K562 (cell line): ENCODE data around the gene ANO3. TPM values are rescaled to one million over a fixed set of nuclear protein-coding genes. Genes with fewer than 3 reads are reported as not detected.

Experiments
- ATAC-seq: fragments of 200-7000 bp; cut with Tn5 transposase; 3 replicates; pipeline ENCODE4 v1.9.1; 2020; ENCODE audit warnings: moderate library complexity
- BruUV-seq: library from RNA; stranded (reverse); fragments of 400-500 nt; replicated peaks from 2 replicates; lab custom pipeline; 2021; lab: Mats Ljungman, UMichigan
- CTCF ChIA-PET: fragments of 300-600 bp; formaldehyde crosslinking; extraction: SDS; loops from one replicate; lab custom pipeline; 2021; ENCODE audit warnings: low intra/inter-chr PET ratio; lab: Yijun Ruan, JAX
- POLR2A ChIA-PET: fragments of 300-600, 350-650 bp; sonication (Branson Sonifier 250); formaldehyde crosslinking; extraction: SDS; loops from one replicate; lab custom pipeline; 2021; ENCODE audit warnings: antibody characterized with exemption, inconsistent platforms; lab: Yijun Ruan, JAX
- DNase-seq, 4 experiments: peaks; one replicate each; pipeline versions ENCODE4 v3.0.0 to v3.0.0-alpha.2; 2011 to 2018; ENCODE audit warnings: low spot score in 3 of 4, mixed read lengths in 3 of 4; ENCODE audit errors: extremely low read depth in 1 of 4
- FAIRE-seq: peaks from 2 replicates; lab custom pipeline; 2011; peaks lifted over from hg19 to GRCh38; lab: Jason Lieb, UNC
- H2AFZ ChIP-seq: 2 replicates; pipeline ENCODE4 v1.6.0; 2011; ENCODE audit warnings: low read depth, low read length, control low read depth, inconsistent platforms
- H3K27ac ChIP-seq: fragments of 200-600 bp; 3 replicates; pipeline ENCODE4 v1.8.0; 2011; ENCODE audit warnings: low read depth, mild to moderate bottlenecking, control low read depth, inconsistent platforms, low read length, moderate library complexity, mixed read lengths; ENCODE audit errors: extremely low read depth
- H3K27me3 ChIP-seq, 2 experiments: fragments of 300-600 bp in 1 of 2; 2 replicates in 1 of 2; 3 replicates in 1 of 2; pipeline versions ENCODE4 v1.6.0 to v1.8.0; 2011; ENCODE audit warnings: inconsistent platforms in 2 of 2, low read length in 2 of 2, mild to moderate bottlenecking in 1 of 2, mixed read lengths in 1 of 2, moderate library complexity in 1 of 2; ENCODE audit not compliant: control insufficient read depth in 2 of 2, insufficient read depth in 2 of 2
- H3K36me3 ChIP-seq: fragments of 300-600 bp; 3 replicates; pipeline ENCODE4 v1.8.0; 2011; ENCODE audit warnings: mild to moderate bottlenecking, low read length, inconsistent platforms; ENCODE audit not compliant: control insufficient read depth, insufficient read depth
- H3K4me1 ChIP-seq, 2 experiments: fragments of 200-600 bp in 1 of 2; replicated peaks in 1 of 2; 2 replicates in 1 of 2; 3 replicates in 1 of 2; pipeline versions ENCODE4 v1.5.1 to v1.8.0; 2011; ENCODE audit warnings: inconsistent platforms in 2 of 2, low read length in 2 of 2, mild to moderate bottlenecking in 1 of 2, mixed read lengths in 1 of 2, moderate library complexity in 1 of 2; ENCODE audit not compliant: control insufficient read depth in 2 of 2, insufficient read depth in 2 of 2
- H3K4me2 ChIP-seq: 2 replicates; pipeline ENCODE4 v1.6.1; 2011; ENCODE audit warnings: low read length, control low read depth, inconsistent platforms, mixed read lengths; ENCODE audit not compliant: insufficient read depth
- H3K4me3 ChIP-seq: fragments of 200-600 bp; sonication (generic), shearing (Covaris generic); 2 replicates; pipeline ENCODE4 v1.5.1; 2016; ENCODE audit warnings: control low read depth, inconsistent platforms
- H3K79me2 ChIP-seq: fragments of 200-600 bp; 3 replicates; pipeline ENCODE4 v1.8.0; 2011; ENCODE audit warnings: low read length, inconsistent platforms; ENCODE audit not compliant: control insufficient read depth, insufficient read depth
- H3K9ac ChIP-seq, 2 experiments: 2 replicates each; pipeline versions ENCODE4 v1.6.0 to v1.6.1; 2011; ENCODE audit warnings: low read depth in 2 of 2, low read length in 2 of 2, control low read depth in 1 of 2, inconsistent platforms in 1 of 2, mild to moderate bottlenecking in 1 of 2, mixed read lengths in 1 of 2; ENCODE audit not compliant: insufficient read depth in 1 of 2
- H3K9me1 ChIP-seq: one replicate; pipeline ENCODE4 v1.6.0; 2011; ENCODE audit warnings: inconsistent platforms, mild to moderate bottlenecking, low read length, moderate library complexity; ENCODE audit not compliant: control insufficient read depth, insufficient read depth
- H3K9me3 ChIP-seq: replicated peaks from 2 replicates; pipeline ENCODE4 v1.5.1; 2011; ENCODE audit warnings: low read depth, low read length, inconsistent platforms; ENCODE audit not compliant: control insufficient read depth, insufficient read depth
- H4K20me1 ChIP-seq: replicated peaks from 2 replicates; pipeline ENCODE4 v1.6.1; 2011; ENCODE audit warnings: low read length, inconsistent platforms, mixed read lengths; ENCODE audit not compliant: control insufficient read depth, insufficient read depth
- CEBPG ChIP-seq, 3 experiments: fragments of 200-800 bp in 1 of 3; sonication (Bioruptor generic) in 1 of 3; sonication (generic) in 1 of 3; formaldehyde crosslinking in 1 of 3; IDR thresholded peaks in 2 of 3; conservative IDR thresholded peaks in 1 of 3; 2 replicates each; pipeline versions ENCODE4 v1.6.1 to v1.8.0; 2016 to 2022; ENCODE audit warnings: missing compliant biosample characterization in 2 of 3, missing genetic modification characterization in 2 of 3, mild to moderate bottlenecking in 1 of 3, missing genetic modification reagents in 1 of 3
- E2F1 ChIP-seq: sonication (generic); formaldehyde crosslinking; IDR thresholded peaks from 2 replicates; pipeline ENCODE4 v1.8.1; 2023; ENCODE audit warnings: mild to moderate bottlenecking, missing genetic modification reagents, moderate library complexity
- ELF4 ChIP-seq: fragments of 450-650 bp; formaldehyde crosslinking; IDR thresholded peaks from 2 replicates; pipeline ENCODE4 v1.4.0; 2022; ENCODE audit warnings: missing genetic modification characterization
- FOXK2 ChIP-seq, 2 experiments: fragments of 450-650 bp; IDR thresholded peaks in 1 of 2; conservative IDR thresholded peaks in 1 of 2; 2 replicates each; pipeline ENCODE4 v1.6.1; 2016; ENCODE audit warnings: low read depth in 2 of 2, mild to moderate bottlenecking in 1 of 2
- PHF21A ChIP-seq: fragments of 450-650 bp; IDR thresholded peaks from 2 replicates; pipeline ENCODE4 v1.6.1; 2017; ENCODE audit warnings: low read depth, borderline replicate concordance
- PURB ChIP-seq: sonication (generic); formaldehyde crosslinking; IDR thresholded peaks from 2 replicates; pipeline ENCODE4 v1.9.0; 2021; ENCODE audit warnings: low read depth, mild to moderate bottlenecking, missing genetic modification reagents
- SMAD1 ChIP-seq: fragments of 150-350 bp; IDR thresholded peaks from 2 replicates; pipeline ENCODE4 v1.6.1; 2014; ENCODE audit warnings: low read length, low read depth; ENCODE audit not compliant: partially characterized antibody
- SNRNP70 ChIP-seq: fragments of 200-400 bp; formaldehyde crosslinking; optimal IDR thresholded peaks from 2 replicates; pipeline ENCODE3; 2017; ENCODE audit warnings: low read depth, low read length
- SOX6 ChIP-seq: fragments of 450-650 bp; IDR thresholded peaks from 2 replicates; pipeline ENCODE4 v1.6.1; 2014; ENCODE audit warnings: mild to moderate bottlenecking
- TAF9B ChIP-seq: fragments of 450-650 bp; IDR thresholded peaks from 2 replicates; pipeline ENCODE4 v1.6.1; 2018; ENCODE audit warnings: mild to moderate bottlenecking; ENCODE audit not compliant: partially characterized antibody
- ZFP36 ChIP-seq: fragments of 150-350 bp; IDR thresholded peaks from 2 replicates; pipeline ENCODE4 v1.6.1; 2018; ENCODE audit warnings: low read length, low read depth; ENCODE audit not compliant: partially characterized antibody
- WGBS: fragments of 100-300 bp; shearing (Covaris generic); methylation state at CpG from one replicate; pipeline ENCODE4 v1.1.6; 2016; ENCODE audit warnings: low coverage, mixed read lengths; ENCODE audit not compliant: insufficient coverage; ENCODE audit errors: missing lambda C conversion rate; 5-methylcytosine and 5-hydroxymethylcytosine counted together
- in situ Hi-C: fragments of 300-500 bp; cut with MboI; formaldehyde crosslinking; loops from 4 replicates; pipeline ENCODE4 v1.15.0; 2018; ENCODE audit warnings: inconsistent platforms, mixed read lengths
- intact Hi-C: fragments of 100-400 bp; cut with micrococcal nuclease; formaldehyde crosslinking; loops from 2 replicates; pipeline ENCODE4 v1.14.2; 2022
- polyA plus RNA-seq, 8 experiments: library from polyadenylated mRNA; depleted of rRNA in 4 of 8; stranded (reverse) in 5 of 8; unstranded in 3 of 8; fragments of >200 nt; fragmentation: Nextera tagmentation in 2 of 8; fragmentation: Illumina TruSeq in 1 of 8; extraction: Ambion mirVana in 2 of 8; extraction: Trizol in 1 of 8; gene quantifications; 2 replicates each; pipeline versions ENCODE4 v1.2.1 to v1.2.3, GENCODE V29; 2011 to 2014; ENCODE audit warnings: inconsistent platforms in 1 of 8, missing spikeins in 1 of 8
- total RNA-seq, 7 experiments: library from RNA; depleted of rRNA in 6 of 7; stranded (reverse); fragments of >200 nt in 6 of 7; fragmentation: Illumina TruSeq in 2 of 7; extraction: Trizol in 2 of 7; gene quantifications; 2 replicates each; pipeline versions ENCODE4 v1.2.1 to v1.2.3, GENCODE V29; 2011 to 2021; ENCODE audit warnings: low replicate concordance in 1 of 7
- TF ChIP-seq, protein P1 (sequence below): fragments of 450-650 bp; formaldehyde crosslinking; IDR thresholded peaks from 2 replicates; pipeline ENCODE4 v1.4.0; 2022; ENCODE audit warnings: mild to moderate bottlenecking, moderate library complexity
- TF ChIP-seq, protein P2 (sequence below): fragments of 450-650 bp; formaldehyde crosslinking; IDR thresholded peaks from 2 replicates; pipeline ENCODE4 v1.4.0; 2020; ENCODE audit warnings: mild to moderate bottlenecking, moderate library complexity

Gene ANO3
- total and polyA plus RNA-seq, 9 of the 15 experiments (the other 6 are each of a cell fraction or from before 2014, with no cell fraction given), result 0.01 to 0.13 (median 0.04) TPM; not detected in 1

DNA sequence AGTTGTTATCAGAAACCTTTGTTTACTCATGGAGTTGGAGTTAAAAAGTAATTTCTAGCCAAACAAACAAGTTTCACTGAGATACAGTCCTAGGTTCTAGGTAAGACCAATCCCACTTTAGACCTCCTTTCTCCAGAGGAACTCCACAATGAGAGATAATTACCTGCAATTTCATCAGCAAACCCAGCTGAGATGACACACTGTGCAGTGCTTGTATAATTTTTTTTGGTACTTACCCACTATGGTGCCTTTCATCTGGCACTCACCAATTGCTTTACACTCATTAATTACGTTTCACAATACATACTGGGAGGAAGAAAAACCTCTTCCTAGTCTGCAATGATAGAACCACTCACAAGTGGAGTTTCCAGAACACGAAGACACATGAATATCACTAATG lies 242.0 kb downstream of the ANO3 start:
- H3K9ac ChIP-seq, result no peak overlapping the region
- no peak overlapping the region for H3K4me2 ChIP-seq
- H3K27ac ChIP-seq, result no peak overlapping the region
- no peaks in the 10 kb centered on the region for H3K79me2 ChIP-seq
- no TSS peak for BruUV-seq
- TF ChIP-seq CEBPG (CRISPR knock-in tag; IDR thresholded peaks at IDR 0.05), result no peak
- TF ChIP-seq CEBPG (tag; conservative IDR thresholded peaks at IDR 0.05 in 1 of 2, IDR thresholded peaks at IDR 0.05 in 1 of 2), result peak in 1 of 2 experiments; percentile 71; a peak in 1 of 4 replicates
- no peak for TF ChIP-seq PHF21A
- TF ChIP-seq, protein P1, sequence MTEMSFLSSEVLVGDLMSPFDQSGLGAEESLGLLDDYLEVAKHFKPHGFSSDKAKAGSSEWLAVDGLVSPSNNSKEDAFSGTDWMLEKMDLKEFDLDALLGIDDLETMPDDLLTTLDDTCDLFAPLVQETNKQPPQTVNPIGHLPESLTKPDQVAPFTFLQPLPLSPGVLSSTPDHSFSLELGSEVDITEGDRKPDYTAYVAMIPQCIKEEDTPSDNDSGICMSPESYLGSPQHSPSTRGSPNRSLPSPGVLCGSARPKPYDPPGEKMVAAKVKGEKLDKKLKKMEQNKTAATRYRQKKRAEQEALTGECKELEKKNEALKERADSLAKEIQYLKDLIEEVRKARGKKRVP (CRISPR knock-in tag), result 0 out of 2 replicates have a peak, but pooled peaks have one; percentile 43
- no peaks in the 10 kb centered on the region for H3K27me3 ChIP-seq
- no peaks in the 10 kb centered on the region for H4K20me1 ChIP-seq
- no peak overlapping the region for H3K4me3 ChIP-seq
- intact Hi-C loops, result no loop called here
- no peak for FAIRE-seq
- H3K4me1 ChIP-seq, result no peaks in the 10 kb centered on the region
- DNase-seq, result no peak
- H3K9me3 ChIP-seq, result no peaks in the 10 kb centered on the region
- no peaks in the 10 kb centered on the region for H3K9me1 ChIP-seq
- ChIA-PET CTCF (no interaction called here), POLR2A (no interaction called here)
- no peaks in the 10 kb centered on the region for H3K36me3 ChIP-seq
- in situ Hi-C loops, result no loop called here
- H2AFZ ChIP-seq, result no peak overlapping the region
- no peak for ATAC-seq
- WGBS, result 0% methylated on average over 2 of the region's 2 CpGs

DNA sequence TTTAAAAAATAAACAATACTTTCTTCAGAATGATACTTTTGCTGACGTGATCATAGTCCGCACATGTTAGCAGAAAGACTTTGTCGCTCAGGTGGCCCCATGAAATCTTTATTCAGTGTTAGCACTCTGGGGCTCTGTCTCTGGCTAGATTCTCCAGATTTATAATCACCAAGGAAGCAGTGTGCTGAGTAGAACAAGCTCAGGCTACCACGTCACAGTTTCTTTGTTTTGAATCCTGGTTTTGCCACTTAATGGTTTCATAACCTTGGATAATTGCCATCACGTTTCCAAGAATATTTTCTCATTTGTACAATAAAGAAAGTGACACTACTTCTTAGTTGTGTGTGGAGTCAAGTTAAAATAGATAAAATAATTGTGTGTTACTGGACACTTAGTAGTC lies 244.0 kb downstream of the ANO3 start:
- ChIA-PET CTCF (no interaction called here), POLR2A (no interaction called here)
- intact Hi-C loops (no loop called here), in situ Hi-C loops (no loop called here)
- Histone ChIP-seq H3K4me2 (no peak overlapping the region), H4K20me1 (no peaks in the 10 kb centered on the region), H3K4me1 (no peaks in the 10 kb centered on the region), H3K36me3 (no peaks in the 10 kb centered on the region), H3K27ac (no peak overlapping the region), H3K79me2 (no peaks in the 10 kb centered on the region), H3K9me3 (no peaks in the 10 kb centered on the region), H3K9ac (no peak overlapping the region), H2AFZ (no peak overlapping the region), H3K4me3 (no peak overlapping the region), H3K27me3 (no peaks in the 10 kb centered on the region), H3K9me1 (no peaks in the 10 kb centered on the region)
- no peak for DNase-seq
- no peak for ATAC-seq
- no TSS peak for BruUV-seq
- WGBS, result 0% methylated on average over 5 of the region's 5 CpGs
- FAIRE-seq, result no peak
- no peak for TF ChIP-seq PURB
- no peak for TF ChIP-seq ZFP36
- no peak for TF ChIP-seq ELF4 (CRISPR knock-in tag)
- TF ChIP-seq FOXK2 (conservative IDR thresholded peaks at IDR 0.05 in 1 of 2, IDR thresholded peaks at IDR 0.05 in 1 of 2; ENCODE audit: low read depth in 2 of 2), result no peak
- TF ChIP-seq TAF9B, result no peak
- TF ChIP-seq, protein P2, sequence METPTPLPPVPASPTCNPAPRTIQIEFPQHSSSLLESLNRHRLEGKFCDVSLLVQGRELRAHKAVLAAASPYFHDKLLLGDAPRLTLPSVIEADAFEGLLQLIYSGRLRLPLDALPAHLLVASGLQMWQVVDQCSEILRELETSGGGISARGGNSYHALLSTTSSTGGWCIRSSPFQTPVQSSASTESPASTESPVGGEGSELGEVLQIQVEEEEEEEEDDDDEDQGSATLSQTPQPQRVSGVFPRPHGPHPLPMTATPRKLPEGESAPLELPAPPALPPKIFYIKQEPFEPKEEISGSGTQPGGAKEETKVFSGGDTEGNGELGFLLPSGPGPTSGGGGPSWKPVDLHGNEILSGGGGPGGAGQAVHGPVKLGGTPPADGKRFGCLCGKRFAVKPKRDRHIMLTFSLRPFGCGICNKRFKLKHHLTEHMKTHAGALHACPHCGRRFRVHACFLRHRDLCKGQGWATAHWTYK (CRISPR knock-in tag), result no peak
- no peak for TF ChIP-seq SMAD1
- TF ChIP-seq SOX6, result no peak
- no peak for TF ChIP-seq SNRNP70
- no peak for TF ChIP-seq E2F1 (CRISPR knock-in tag)
